ENCODE measurements around the gene KRT73.

The KRT73 gene

GRCh38 chr12:52618866-52619265 is 507 bp upstream of the KRT73 start:
- DNase-seq (ENCODE audit: low spot score), result no peak

GRCh38 chr12:52617403-52617785 is 965 bp downstream of the KRT73 start:
- no peak for DNase-seq (ENCODE audit: low spot score)

DNA sequence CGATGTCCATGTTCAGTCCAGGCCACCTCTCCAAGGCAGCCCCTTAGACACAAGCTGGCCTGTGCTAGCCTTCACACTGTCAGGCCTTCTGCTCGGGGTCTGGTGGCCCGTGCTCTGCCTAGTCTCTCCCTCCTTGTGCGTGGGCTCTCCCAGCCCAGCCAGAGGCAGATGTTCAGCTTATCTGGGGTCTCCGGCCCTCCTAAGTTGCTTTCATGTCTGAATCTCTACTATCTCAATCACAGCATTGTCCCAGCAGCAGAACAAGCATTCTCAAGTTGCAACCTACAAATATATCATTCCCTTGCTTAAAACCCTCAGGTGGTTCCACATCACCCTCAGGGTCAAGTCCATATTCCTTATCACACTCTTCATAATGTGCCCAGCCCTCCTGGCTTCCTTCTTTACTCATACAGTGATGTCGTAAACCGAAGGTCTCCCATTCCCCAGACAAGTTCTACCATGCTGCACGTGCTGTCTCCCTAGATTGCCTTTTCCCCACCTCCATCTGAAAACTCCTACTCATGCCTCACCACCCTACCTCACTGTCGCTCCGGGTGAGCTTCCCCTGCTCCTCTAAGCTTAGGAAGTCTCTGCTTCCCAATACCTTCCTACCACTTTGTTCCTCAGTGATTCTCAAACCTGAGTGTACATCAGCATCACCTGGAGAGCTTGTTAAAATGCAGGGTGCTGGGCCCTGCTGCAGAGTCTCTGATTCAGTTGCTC is 1.5 kb downstream of the KRT73 start:
- DNase-seq (ENCODE audit: low spot score), result no peak

GRCh38 chr12:52615912-52616311 is 2.4 kb downstream of the KRT73 start:
- DNase-seq (ENCODE audit: low spot score), result no peak

DNA sequence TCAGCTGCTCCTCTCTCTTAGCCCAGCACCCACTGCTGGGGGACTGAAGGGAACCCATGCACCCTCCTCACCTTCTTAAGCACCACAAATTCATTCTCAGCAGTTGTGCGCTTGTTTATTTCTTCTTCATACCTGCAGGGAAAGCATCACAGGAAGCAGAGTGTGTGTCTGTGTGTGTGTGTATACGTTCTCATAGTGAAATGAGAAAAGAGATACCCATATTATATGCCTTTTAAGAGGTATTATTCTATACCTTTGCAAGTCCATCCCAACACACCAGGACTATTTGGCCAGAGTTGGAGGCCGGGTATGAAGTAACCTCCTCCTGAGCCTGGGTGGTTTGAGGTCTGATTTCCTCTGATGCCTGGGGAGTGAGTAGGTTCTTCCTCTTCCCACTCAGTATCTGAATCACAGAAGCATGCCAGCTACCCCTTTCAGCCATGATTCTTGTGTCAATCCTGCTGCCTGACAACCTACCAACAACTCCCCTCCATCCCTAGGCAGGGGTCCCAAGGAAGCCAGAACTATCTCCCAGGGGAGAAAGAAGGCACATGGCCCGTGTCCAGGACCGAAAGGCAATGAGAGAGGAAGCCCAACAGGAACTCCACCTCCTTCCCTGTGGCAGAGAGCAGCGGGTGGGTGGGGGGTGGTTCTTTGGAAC is 3.0 kb downstream of the KRT73 start:
- no peak for DNase-seq (ENCODE audit: low spot score)

- no peak for DNase-seq (ENCODE audit: low spot score)
These were observed 3.8 kb downstream of the KRT73 start for GRCh38 chr12:52614381-52615207.

- no peak for DNase-seq (ENCODE audit: low spot score)
These were observed 4.9 kb downstream of the KRT73 start for GRCh38 chr12:52613384-52614030.

DNA sequence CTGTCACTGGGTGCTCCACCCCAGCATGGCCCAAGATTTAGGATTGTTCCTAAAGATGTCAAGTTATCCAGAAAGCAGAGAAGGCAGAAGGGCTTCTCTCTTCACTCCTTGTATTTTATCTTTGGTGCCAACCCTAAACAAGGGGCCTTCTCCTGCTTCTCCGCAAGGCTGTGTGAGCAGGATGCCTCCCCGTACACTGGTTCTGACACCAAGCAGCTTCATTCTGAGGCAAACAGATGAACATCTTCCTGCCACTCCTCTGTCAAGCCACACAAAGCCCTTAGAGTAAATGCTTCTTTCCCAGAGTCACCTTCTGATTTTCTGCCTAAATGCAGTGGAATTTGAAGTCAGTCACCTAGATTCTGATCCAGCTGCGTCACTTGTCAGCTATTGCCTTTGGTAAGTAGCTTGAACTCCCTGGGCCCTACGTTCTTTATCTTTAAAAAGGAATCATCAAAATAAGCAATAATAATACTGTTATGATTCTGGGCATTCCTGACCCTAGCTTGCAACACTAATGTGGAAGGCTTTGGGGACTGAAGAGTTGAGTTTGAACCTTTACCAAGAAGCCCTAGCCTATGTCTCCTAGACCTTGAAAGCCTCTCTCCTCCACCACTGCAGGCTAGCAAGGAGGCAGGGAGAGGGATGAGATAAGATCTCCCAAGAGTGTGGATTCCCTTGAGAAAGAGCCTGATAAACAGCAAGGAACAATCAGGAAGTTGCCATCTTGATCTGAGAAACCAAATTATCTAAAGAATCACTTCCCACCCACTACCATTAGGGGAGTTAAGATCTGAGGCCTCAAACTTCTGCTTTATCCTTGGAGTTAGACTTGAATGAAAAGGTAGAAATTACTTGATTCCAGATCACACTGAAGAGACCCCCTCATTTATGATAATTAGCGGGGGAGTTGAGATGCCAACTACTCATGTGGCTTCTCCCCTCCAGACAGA is 5.7 kb downstream of the KRT73 start:
- DNase-seq (ENCODE audit: low spot score), result no peak

GRCh38 chr12:52611080-52611468 is 7.3 kb downstream of the KRT73 start:
- DNase-seq (ENCODE audit: low spot score), result no peak

- no peak for DNase-seq (ENCODE audit: low spot score)
These were observed 9.3 kb downstream of the KRT73 start for GRCh38 chr12:52608826-52609630.

- DNase-seq (ENCODE audit: low spot score), result no peak
These were observed 10.2 kb downstream of the KRT73 start for GRCh38 chr12:52608161-52608560.

DNA sequence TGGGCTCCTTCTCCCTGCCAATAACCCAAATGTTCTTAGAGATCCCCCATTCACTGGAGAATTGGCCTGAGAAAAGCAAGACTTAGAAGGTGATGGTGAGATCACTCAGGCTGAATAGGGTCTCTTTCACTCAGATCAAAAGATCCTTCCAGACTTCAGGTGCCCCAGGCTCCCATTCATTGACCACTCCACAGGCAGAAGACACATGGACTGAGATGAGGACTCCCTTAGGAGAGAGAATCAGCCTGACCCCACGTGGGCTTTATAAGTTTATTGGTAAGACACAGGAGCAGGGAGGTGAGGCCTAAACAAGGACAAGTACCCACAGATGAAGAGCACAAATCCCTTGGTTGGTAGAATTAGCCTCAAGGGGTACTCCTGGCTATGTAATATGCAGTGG is 11.0 kb downstream of the KRT73 start:
- DNase-seq (ENCODE audit: low spot score), result no peak

DNA sequence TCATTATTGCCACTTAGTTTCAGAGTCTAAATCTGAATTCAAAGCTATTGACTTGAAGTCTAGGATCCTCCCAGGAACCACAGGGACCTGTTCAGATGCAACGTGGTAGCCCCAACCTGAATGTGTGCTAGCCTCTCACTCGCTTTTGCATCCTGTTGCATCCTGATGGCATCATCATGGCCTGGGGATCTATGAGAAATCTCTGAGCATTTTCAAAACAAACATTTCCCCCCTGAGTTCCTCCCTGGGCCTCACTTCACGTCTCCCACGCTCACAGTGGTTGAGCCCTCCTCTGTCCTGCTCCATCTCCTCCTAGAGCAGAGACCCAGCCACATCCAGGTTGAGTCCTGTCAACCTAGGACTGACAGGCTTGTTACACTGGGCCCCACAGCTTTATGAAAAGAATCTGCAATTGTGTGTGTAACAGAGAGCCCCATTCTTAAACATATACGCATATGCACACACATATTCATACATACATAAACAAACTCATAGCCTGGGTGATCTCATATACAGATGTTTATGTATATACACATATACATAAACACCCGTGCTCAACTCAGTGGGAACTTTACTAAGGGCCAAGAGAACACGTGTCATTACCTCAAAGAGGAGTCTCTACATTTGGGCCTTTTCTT is 11.7 kb downstream of the KRT73 start:
- no peak for DNase-seq (ENCODE audit: low spot score)

DNA sequence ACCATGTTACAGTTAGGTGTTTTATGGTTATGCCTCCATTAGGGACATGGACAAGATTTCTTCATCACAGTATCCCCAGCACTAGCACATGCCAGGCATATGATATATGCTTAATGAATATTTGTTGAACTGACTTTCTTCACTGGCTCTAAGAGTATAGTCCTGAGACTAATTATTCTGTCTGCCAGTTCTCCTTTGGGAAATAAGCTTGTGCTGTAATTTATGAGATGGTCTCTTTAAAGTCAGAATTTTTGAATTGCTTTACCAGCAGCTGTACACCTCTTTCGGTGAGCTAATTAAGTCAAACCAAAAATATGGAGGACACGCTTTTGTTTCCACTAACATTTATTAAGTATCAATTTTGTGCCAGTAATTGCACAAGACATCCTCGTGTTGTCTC is 12.3 kb downstream of the KRT73 start:
- no peak for DNase-seq (ENCODE audit: low spot score)

DNA sequence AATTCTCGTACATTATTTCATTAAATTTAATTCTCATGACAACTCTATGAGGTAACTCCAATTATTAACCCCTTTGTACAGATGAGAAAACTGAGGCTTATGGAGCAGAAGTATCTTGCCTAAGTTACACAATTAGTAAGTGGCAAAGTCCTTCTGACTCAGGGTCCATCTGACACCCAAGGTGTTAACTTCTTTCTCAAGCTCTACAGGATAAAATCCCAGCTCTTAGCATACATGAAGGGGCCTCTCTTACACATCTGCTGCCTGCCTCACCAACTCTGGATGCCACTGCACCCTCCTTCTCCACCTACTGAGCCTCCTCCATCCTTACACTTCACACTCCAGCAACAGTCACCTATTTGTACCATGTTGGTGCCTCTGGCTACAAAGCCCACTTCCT is 12.8 kb downstream of the KRT73 start:
- no peak for DNase-seq (ENCODE audit: low spot score)

GRCh38 chr12:52604859-52605258 is 13.5 kb downstream of the KRT73 start:
- DNase-seq (ENCODE audit: low spot score), result no peak

- no peak for DNase-seq (ENCODE audit: low spot score)
These were observed 15.0 kb downstream of the KRT73 start for GRCh38 chr12:52603314-52603713.

- no peak for DNase-seq (ENCODE audit: low spot score)
These were observed 15.8 kb downstream of the KRT73 start for GRCh38 chr12:52602552-52602951.

GRCh38 chr12:52601671-52602070 is 16.7 kb downstream of the KRT73 start:
- DNase-seq (ENCODE audit: low spot score), result no peak

GRCh38 chr12:52600941-52601481 is 17.3 kb downstream of the KRT73 start, which contains the start of gene KRT72:
TSS of gene KRT72 (minus strand) at chr12:52601463. CDS start at chr12:52601452, 11 bp downstream.
- DNase-seq (ENCODE audit: low spot score), result no peak
